GM21528 (cell line): ENCODE measurements around the gene SKI.

ENCODE experiments used
- ATAC-seq: cut with Tn5 transposase; IDR thresholded peaks from one replicate; pipeline ENCODE4 v1.9.1; 2021; ENCODE audit warnings: mild to moderate bottlenecking, moderate library complexity; ENCODE audit not compliant: unreplicated experiment, low FRiP score

The SKI gene

DNA sequence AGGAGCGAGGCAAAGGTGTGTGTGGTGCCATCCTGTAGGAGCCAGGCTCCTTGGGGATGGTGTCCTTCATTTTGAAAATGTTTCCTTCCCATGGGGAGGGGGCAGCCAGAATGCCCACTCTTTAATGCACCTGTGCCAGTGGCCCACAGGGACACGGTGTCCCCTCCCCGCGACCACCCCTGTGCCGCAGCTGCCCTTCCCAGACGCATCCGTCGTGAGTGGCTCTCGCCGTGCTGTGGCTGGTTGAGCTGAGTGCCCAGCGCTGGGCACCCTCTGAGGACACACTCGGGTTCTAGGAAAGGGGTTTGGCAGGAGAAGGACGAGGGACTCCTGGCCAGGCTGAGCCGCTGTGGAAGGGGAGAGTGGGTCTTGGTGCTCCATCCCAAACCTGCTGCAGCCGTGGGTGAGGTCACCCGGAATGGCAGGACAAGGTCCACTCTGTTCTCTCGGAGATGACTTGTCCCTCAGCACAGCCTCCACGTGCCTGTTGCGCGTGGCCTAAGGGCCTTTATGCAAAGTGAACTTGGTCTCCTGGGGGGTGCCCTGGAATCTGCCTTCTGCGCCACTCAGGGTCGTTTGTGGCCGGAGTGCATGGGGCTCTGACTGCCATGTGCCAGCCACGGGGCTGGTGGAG, 74.3 kb downstream of the SKI start:
- ATAC-seq: no peak

DNA sequence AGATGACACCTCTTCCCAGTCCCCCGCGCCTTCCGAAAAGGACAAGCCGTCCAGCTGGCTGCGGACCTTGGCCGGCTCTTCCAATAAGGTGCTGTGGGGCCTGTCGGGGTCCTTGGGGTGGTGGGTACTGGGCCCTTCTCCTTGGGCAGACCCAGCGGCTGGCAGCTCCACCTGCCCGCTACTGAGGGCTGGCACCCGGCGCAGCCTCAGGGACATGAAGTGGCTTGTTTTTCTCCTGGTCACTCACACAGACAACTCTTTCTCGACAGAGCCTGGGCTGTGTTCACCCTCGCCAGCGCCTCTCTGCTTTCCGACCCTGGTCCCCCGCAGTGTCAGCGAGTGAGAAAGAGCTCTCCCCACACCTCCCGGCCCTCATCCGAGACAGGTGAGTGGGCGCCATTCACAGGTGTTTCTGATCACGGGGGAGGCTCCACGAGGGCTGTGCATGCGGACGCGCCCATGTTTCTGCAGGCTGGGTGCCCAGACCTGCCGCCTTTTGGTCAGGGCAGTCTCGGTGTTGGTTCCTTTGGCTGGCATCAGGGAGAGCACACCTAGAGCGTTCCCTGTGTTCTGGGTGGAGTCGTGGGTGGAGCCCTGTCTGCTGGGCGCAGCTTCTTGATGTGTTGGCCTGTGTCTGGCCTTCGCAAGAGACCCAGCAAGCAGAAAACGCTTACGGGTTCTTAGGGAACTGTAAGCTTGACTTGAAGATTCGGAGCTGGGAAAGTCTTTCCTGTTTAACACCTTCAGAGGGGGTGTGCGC, 75.1 kb downstream of the SKI start:
- ATAC-seq: no peak

DNA sequence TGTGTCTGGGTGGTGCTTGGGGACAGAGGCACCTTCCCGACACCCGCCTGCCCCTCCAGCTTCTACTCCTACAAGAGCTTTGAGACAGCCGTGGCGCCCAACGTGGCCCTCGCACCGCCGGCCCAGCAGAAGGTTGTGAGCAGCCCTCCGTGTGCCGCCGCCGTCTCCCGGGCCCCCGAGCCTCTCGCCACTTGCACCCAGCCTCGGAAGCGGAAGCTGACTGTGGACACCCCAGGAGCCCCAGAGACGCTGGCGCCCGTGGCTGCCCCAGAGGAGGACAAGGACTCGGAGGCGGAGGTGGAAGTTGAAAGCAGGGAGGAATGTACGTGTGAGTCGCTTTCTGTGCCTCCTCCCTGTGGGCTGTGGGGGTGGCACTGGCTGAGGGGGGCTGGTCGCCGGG, 75.7 kb downstream of the SKI start:
- no peak for ATAC-seq

DNA sequence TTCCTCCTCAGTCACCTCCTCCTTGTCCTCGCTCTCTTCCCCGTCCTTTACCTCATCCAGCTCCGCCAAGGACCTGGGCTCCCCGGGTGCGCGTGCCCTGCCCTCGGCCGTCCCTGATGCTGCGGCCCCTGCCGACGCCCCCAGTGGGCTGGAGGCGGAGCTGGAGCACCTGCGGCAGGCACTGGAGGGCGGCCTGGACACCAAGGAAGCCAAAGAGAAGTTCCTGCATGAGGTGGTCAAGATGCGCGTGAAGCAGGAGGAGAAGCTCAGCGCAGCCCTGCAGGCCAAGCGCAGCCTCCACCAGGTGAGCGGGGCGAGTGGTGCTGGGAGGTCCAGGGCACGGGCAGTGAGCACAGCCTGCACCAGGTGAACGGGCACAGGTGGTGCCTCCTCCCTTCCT, 76.2 kb downstream of the SKI start:
- no peak for ATAC-seq

DNA sequence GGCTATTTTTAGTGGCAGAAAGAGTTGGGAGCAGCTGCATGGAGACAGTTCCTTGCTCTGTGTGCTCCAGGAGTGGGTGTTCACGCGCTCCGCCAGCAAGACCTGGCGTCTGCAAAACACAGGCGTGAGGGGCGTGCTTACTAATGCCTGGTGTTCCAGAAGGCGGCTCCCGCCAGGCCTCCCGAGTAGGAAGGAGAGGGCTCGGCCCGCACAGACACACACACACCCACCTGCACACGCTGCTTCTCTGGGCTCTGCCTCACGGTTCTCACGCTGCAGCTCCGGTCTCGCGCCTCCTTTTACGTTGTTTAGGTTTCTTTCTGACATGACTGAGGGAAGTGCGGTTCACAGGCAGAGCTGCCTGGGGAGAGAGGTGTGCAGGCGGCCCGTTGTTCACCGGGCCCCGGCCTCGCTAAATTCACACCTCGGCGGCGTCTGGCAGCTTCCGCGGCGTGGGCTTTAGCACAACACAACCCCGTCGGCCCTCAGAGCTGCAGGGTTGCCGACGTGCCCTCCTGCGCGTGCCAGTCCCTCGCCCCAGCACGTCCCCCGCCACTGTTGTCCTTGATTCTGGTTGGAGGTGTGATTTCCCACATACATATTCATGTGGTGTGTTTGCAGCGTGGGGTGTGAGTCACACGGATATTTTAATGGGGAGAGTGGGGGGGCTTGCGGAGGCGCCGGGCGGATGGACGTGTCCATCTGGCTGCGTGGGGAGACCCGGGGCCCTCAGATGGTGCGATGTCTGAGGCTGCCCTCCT, 77.0 kb downstream of the SKI start:
- no peak for ATAC-seq

DNA sequence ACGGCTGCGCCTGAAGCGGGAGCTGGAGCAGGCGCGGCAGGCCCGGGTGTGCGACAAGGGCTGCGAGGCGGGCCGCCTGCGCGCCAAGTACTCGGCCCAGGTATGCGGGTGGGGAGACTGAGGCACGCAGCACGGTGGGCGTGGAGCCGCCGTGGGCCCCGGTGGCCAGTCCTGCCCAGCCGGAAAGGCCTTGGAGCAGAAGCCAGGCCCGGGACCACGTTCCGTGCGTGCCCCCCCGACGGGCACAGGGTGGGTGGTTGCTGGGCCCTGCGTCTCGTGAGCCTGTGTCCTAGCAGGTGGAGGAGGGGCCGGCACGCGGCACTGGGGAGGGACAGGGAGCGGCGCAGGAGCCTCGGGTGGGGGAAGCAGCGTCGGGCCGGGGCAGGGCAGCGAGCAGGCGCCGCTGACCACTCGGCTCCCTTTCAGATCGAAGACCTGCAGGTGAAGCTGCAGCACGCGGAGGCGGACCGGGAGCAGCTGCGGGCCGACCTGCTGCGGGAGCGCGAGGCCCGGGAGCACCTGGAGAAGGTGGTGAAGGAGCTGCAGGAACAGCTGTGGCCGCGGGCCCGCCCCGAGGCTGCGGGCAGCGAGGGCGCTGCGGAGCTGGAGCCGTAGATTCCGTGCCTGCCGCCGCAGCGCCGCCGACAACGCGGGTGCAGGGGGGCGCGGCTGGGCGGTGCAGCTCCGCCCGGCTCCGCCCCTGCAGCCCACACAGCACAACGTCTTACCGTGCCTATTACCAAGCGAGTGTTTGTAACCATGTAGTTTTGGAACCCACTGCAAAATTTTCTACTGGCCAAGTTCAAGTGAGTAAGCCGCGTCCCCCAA, 78.2 kb downstream of the SKI start:
- ATAC-seq: no peak

DNA sequence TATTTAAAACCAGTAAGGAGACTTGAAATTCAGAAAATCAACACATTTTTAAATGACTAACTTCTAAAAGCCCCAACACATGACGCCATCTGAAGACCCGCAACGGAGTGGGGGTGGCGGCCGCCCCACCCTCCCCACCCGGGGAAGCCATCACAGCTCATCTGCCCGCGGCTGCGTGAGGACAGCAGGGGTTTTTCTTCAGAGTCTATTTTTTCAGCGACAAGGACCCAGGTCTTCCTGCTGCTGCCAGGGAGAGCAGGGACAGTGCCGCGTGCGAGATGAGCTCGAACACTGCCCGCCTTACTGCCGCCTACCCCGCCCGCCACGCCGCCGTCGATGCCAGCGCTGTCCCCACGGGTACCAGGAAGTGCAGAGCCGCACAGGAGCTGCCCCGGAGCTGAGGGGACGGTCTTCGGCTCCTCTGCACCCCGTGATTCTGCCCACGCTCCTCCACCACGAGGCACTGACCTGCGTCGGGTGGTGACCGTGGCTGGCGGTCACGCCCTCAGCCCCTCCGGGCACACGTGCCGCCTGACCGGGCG, 79.0 kb downstream of the SKI start:
- no peak for ATAC-seq

DNA sequence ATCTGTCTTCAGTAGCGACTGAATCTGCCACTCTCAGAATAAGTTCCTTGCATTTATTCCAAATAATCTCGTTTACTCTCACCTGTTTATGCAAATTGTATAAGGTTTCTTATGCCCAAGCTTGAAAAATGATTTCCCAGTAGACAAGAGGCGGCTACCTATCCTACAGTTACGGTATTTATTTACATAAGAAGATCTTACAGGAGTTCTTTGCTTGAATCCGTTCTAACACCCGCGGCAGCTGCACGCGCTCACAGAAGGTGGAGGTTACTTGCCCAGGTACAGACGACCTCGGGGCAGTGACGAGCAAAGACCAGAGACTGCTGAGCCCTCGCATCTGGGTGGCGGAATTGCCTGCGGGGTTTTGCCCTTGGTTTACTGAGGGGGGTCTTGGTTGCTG, 79.9 kb downstream of the SKI start:
- ATAC-seq: no peak

DNA sequence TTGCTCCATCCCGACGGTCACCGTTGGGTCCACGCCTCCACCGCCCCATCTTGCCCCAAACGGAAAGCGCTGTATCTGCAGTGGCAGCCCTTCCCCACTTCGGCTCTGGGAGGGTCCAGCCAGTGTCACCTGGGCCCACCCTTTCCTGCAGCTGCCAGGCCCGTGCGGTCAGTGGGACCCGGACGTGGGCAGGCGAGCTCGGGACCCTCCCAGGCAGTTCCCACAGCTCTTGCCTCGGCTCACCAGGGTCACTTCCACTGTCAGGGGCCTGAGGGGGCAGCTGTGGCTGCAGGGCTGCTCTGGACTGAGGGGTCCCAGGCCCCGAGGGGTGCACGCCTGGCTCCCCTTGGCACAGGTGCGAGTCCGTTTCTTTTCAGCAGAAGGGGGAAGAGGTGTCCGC, 80.7 kb downstream of the SKI start:
- ATAC-seq: no peak

DNA sequence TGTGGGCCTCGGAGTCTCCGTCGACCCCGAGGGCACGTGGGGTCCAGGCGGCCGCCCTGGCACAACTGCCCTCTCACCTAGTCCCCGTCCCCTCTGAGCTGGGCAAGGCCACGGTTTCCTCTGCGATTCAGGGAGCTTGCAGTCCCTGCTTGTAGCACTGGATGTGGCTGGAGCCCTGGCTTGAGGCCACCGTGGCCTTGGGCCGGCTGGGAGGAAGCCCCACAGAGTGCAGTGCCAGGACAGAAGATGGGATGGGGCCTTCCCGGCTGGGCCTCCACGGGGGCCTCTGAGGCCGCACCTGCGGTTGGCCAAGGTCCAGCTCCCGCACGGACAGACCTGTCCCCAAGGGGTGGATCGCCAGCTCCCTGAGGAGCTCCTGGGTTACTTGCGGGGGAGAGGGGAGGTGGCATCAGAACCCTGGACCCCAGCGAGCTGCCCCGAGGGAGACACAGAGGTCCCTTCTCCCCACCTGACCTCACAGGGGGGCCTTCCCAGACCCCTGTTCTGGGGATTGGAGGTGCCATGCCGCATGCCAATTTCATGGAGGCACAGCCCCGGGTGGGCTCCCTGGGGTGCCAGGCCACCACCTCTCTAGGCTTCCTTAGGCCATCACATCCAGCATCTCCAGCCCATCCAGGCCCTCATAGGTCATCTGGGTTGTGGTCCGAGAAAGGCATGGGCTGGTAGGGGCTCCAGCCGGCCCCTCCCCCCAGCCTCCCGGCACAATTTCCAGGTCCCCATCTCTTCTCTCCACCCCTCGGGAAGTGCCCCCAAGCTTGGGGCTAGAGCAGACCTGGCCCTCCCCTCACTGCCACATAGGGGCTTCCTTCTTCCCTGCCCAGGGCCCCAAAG, 82.4 kb downstream of the SKI start:
- no peak for ATAC-seq

DNA sequence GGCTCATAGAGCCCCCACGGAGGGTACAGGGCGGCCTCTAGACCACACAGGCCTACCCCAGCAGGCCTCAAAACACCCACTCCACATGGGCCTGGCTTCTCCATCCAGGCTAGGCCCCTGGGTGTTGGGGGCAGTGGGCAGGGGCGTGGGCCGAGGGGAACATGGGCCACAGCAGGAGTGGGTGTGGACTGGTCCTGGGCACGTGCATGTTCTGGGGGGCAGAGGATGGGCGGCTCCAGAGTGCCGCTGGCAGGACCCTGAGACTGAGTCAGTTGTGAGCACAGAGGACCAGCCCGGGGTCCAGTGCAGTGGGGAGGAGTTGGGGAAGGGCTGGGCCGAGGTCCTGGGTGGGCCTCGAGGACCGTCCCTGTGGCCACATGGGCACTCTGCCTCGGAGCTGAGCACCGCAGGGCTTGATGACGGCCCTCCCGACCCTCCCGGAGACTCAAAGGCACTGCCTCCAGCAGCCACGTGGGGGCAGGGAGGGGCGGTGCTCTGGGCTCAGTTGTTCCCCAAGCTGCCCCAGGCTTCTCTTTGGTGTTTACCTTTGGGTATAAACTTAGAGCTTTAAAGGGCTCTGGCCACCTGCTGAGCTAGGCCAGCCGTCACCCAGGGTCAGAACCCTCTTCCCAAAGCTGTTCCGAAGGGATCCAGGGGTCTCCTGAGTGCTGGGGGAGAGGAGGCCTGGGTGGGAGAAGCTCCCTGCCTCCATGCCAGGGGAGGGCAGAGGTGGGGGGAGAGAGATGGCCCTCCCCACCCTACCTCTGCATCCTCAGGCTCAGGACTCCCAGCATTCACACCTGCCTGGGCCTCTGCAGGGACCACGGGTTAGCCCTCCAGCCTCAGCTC, 83.3 kb downstream of the SKI start:
- no peak for ATAC-seq

DNA sequence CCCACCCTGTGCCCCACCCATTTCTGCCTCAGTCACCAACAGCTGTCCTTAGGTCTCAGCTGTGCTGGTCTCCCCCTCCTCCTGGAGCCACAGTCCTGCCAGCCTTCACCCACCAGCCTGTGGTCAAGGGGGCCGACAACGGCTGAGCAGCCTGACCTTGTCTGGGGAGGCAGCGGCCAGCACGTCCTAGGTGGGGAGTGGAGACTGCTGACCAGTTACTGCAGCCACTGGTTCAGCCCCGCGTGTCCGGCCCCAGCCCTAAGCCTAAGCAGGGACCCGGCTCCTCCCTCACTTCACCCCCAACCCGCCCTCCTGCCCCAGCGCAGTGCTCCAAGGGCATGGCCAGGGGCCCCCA, 84.0 kb downstream of the SKI start:
- no peak for ATAC-seq

DNA sequence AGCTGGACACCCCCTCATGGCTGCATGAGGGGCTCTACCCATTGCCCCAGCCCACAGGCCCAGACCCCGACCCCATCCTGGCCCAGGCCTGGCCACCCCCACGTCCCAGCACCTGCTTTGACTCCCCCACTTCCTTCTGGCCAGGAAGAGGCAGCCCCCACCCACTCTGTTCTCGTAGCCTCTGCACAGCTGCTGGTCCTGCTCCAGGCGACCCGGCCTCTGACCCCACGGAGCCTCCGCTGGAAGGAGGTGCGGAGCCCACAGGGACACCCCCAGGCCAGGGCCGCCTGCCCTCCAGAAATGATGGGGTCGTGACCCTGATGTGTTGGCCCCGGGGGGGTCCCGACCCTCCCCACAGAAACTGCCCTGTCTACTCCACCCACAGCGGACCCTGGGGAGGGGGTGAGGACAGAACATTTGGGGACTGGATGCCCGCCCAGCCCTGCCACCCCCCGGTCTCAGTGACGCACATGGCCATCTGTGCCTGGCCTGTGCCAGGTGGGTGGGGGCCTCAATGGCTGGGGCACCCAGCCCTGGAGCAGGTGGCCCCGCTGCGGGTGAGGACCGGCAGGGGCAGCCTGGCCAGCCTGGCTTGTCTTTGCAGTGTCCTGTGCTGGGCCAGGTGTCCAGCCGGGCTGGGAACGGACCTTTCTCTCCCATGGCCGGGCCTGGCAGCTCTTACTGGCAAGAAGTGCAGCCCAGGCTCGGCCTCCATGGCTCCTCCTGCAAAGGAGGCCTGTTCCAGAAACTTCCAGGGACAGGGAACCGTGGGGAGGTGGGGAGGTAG, 84.6 kb downstream of the SKI start:
- ATAC-seq: no peak

DNA sequence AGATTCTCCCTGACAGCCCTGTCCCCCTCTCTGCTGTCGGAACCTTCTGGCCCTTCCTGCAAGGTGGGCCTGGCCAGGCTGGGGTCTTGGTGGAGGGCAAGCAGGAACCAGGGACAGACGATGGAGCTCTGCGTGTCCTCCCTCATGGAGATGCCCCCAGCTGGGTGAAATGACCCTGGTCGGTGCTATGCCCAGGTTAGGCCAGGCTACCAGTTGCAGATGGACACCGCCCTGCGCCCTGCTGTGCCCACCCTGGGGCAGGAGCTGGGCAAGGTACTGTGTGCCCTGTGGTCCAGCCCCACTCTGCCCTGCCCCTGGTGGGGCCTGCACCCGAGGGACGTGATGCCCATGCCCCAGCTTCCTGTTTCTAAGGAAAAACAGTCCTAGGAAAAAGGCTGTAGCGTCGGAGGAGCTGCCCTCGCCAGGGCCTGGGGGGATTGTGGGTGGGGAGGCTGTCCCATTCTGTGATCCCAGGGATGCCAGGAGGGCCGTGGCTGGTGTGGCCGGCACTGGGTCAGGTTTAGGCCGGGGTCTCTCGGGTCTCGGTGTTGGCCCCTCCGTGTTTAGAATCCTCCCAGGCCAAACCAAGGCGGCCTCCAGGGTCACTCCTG, 85.6 kb downstream of the SKI start:
- ATAC-seq: no peak

DNA sequence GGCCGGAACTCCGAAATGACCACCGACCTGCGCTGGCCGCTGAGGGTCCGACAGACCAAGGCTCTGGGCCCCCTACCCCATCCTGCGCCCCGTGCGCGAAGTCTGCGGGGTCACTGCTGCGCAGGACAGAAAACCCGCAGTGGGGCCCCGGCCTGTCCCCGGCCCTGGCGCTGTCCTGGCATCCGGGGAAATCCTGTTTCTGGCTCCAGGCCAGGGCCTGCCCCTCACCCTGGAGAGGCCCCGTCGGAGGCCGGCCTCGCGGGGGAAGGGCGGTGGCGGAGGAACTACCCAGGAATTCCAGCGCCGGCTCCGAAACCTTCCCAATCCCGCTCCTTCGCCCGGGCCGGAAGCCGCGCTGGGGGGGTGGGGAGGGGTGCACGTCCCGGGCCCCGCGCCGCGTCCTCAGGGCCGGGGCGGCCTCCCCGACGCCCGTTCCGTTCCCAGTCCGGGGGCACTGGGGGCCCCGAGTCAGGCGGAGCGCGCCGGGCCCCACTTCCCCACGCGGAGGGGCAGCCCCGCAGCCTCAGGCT, 86.2 kb downstream of the SKI start:
- no peak for ATAC-seq

DNA sequence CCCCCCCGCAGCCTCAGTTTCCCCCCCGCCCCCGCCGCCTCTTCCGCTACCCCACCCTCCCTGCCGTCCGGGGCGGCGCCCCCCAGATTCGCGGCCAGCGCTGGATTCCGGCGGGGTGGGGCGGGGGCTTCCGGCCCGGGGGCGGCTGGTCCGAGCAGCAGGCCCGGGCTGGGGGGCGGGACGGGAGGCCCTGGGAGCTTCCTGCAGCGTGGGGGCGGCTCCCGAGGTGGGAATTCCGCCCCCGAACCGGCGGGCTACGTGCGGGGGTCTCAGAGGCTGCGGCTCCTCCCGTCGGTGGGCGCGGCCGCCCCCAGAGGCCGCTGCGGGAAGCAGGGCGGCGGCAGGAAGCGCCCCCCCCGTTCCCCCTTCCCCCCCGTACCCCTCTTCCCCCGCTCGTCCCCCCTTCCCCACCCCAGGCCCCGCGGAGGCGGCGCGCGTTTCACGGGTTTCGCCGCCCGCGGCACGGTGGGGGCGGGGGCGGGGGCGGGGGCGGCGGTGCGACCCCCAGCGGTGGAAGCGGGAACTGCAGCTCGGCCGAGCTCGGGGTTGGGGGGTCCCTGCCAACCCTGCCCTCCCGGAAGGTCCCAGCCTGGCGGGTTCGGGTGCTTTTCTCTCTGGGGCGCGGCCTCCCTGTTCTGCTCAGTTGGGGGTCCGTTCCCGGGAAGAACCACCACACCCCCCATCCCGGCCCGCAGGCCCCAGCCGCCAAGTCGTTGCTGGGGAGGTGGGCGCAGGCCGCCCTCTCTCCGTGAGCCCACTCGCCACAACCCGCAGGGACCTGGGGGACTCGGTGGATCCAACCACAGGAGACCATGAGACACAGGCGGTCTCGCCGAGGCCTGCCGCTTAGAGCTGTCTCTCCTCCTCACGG, 86.9 kb downstream of the SKI start:
- ATAC-seq: no peak
